GM23338 (cell line): ENCODE results near the gene DMAC2L. TPM values are rescaled to one million over a fixed set of nuclear protein-coding genes. Genes with fewer than 3 reads are reported as not detected.

Experiments
- CREB1 ChIP-seq: fragments of 250-450 bp; sonication (Bioruptor Pico); IDR thresholded peaks from 2 replicates; pipeline ENCODE4 v1.5.0; 2020; ENCODE audit warnings: low read depth, mild to moderate bottlenecking, moderate library complexity
- CTCF ChIP-seq, 2 experiments: fragments of 200-600 bp in 1 of 2; sonication (generic) in 1 of 2; conservative IDR thresholded peaks; 2 replicates each; pipeline versions ENCODE4 v1.5.1 to v1.6.1; 2016 to 2017; ENCODE audit warnings: antibody characterized with exemption in 2 of 2, low read depth in 2 of 2, mild to moderate bottlenecking in 2 of 2, moderate library complexity in 1 of 2
- EZH2 ChIP-seq: fragments of 200-600 bp; sonication (generic); IDR thresholded peaks from one replicate; pipeline ENCODE4 v1.8.0; 2017; ENCODE audit warnings: antibody characterized with exemption, mild to moderate bottlenecking, low read depth; ENCODE audit not compliant: unreplicated experiment
- EZH2phosphoT487 ChIP-seq: fragments of 200-600 bp; sonication (generic); IDR thresholded peaks from one replicate; pipeline ENCODE4 v1.8.1; 2018; ENCODE audit warnings: antibody characterized with exemption; ENCODE audit not compliant: unreplicated experiment
- JUNB ChIP-seq: IDR thresholded peaks from one replicate; pipeline ENCODE4 v1.6.1; 2016; ENCODE audit warnings: antibody characterized with exemption; ENCODE audit not compliant: unreplicated experiment
- NANOG ChIP-seq: IDR thresholded peaks from 2 replicates; pipeline ENCODE4 v1.6.1; 2016; ENCODE audit warnings: antibody characterized with exemption, borderline replicate concordance
- POLR2AphosphoS5 ChIP-seq: IDR thresholded peaks from 2 replicates; pipeline ENCODE4 v1.6.1; 2016; ENCODE audit warnings: antibody characterized with exemption, low read depth
- REST ChIP-seq: IDR thresholded peaks from one replicate; pipeline ENCODE4 v1.6.1; 2018; ENCODE audit warnings: antibody characterized with exemption; ENCODE audit not compliant: unreplicated experiment
- ZNF114 ChIP-seq: fragments of 250-450 bp; sonication (Bioruptor Pico); IDR thresholded peaks from 2 replicates; pipeline ENCODE4 v1.5.0; 2020; ENCODE audit warnings: mild to moderate bottlenecking, moderate library complexity
- ZNF462 ChIP-seq: fragments of 250-450 bp; sonication (Bioruptor Pico); IDR thresholded peaks from 2 replicates; pipeline ENCODE4 v1.5.0; 2020; ENCODE audit warnings: mild to moderate bottlenecking, moderate library complexity
- polyA plus RNA-seq: library from polyadenylated mRNA; unstranded; fragments of >200 nt; fragmentation: Nextera tagmentation; extraction: Ambion mirVana; gene quantifications from 2 replicates; pipeline ENCODE4 v1.2.1, GENCODE V29; 2016
- total RNA-seq: library from RNA; depleted of rRNA; stranded (reverse); fragments of >200 nt; shearing (Covaris generic); gene quantifications from 2 replicates; pipeline ENCODE4 v1.2.3, GENCODE V29; 2014

DMAC2L gene
- total and polyA plus RNA-seq, 2 experiments from 2014 or later: 22.5 to 33.8 TPM

GRCh38 chr14:50331596-50331995 lies 19.5 kb downstream of the DMAC2L start (continued):
- no peak for TF ChIP-seq ZNF462 (CRISPR knock-in tag)
- TF ChIP-seq POLR2AphosphoS5: no peak
- no peak for TF ChIP-seq EZH2phosphoT487
- no peak for TF ChIP-seq CREB1 (CRISPR knock-in tag)
- TF ChIP-seq EZH2: no peak
- no peak for TF ChIP-seq JUNB
- TF ChIP-seq ZNF114: no peak
- no peak for TF ChIP-seq CTCF (conservative IDR thresholded peaks at IDR 0.05; ENCODE audit: low read depth in 2 of 2)
- no peak for TF ChIP-seq NANOG
- TF ChIP-seq REST: no peak
